ENCODE measurements around the gene ETS1. TPM values are rescaled to one million over a fixed set of nuclear protein-coding genes. Genes with fewer than 3 reads are reported as not detected.

The ETS1 gene
- total RNA-seq, 1 donor = 67.3 TPM

GRCh38 chr11:128624269-128625175, 37.2 kb upstream of the ETS1 start:
- H2AFZ ChIP-seq (ENCODE audit: low read length) = no peak overlapping the region
- H3K27me3 ChIP-seq (ENCODE audit: insufficient read depth, low read length) = no peaks in the 10 kb centered on the region
- no peak for TF ChIP-seq CTCF (IDR thresholded peaks at IDR 0.05; ENCODE audit: extremely low read depth, low read depth, low read length)
- H3K36me3 ChIP-seq (ENCODE audit: insufficient read depth, low read length) = no peaks in the 10 kb centered on the region
- no peaks in the 10 kb centered on the region for H3K79me2 ChIP-seq (ENCODE audit: insufficient read depth, low read length)
- H3K9me3 ChIP-seq (ENCODE audit: low read depth, low read length) = no peaks in the 10 kb centered on the region
- H3K4me3 ChIP-seq (ENCODE audit: insufficient read depth, low read length) = no peak overlapping the region
- H4K20me1 ChIP-seq (ENCODE audit: insufficient read depth, low read length) = no peaks in the 10 kb centered on the region
- DNase-seq (ENCODE audit: insufficient read length, low spot score, missing footprints) = no peak
- H3K4me2 ChIP-seq (ENCODE audit: insufficient read depth, low read length) = no peak overlapping the region
- H3K27ac ChIP-seq (ENCODE audit: low read depth, low read length) = no peak overlapping the region
- peaks cover 11% of the 10 kb centered on the region for H3K4me1 ChIP-seq (ENCODE audit: insufficient read depth, low read length)

GRCh38 chr11:128623091-128623490, 35.7 kb upstream of the ETS1 start:
- no peaks in the 10 kb centered on the region for H3K36me3 ChIP-seq (ENCODE audit: insufficient read depth, low read length)

GRCh38 chr11:128621601-128622501, 34.5 kb upstream of the ETS1 start:
- Histone ChIP-seq H4K20me1 (ENCODE audit: insufficient read depth, low read length) (no peaks in the 10 kb centered on the region), H3K79me2 (ENCODE audit: insufficient read depth, low read length) (no peaks in the 10 kb centered on the region), H3K36me3 (ENCODE audit: insufficient read depth, low read length) (no peaks in the 10 kb centered on the region), H3K4me2 (ENCODE audit: insufficient read depth, low read length) (peak overlapping the region; percentile 6), H3K4me1 (ENCODE audit: insufficient read depth, low read length) (peaks cover 11% of the 10 kb centered on the region), H2AFZ (ENCODE audit: low read length) (peak overlapping the region; percentile 33), H3K27me3 (ENCODE audit: insufficient read depth, low read length) (no peaks in the 10 kb centered on the region), H3K4me3 (ENCODE audit: insufficient read depth, low read length) (no peak overlapping the region), H3K9me3 (ENCODE audit: low read depth, low read length) (no peaks in the 10 kb centered on the region), H3K27ac (ENCODE audit: low read depth, low read length) (peak overlapping the region; percentile 75)
- DNase-seq (ENCODE audit: insufficient read length, low spot score, missing footprints) = peak; percentile 98
- no peak for TF ChIP-seq CTCF (IDR thresholded peaks at IDR 0.05; ENCODE audit: extremely low read depth, low read depth, low read length)

More at GRCh38 chr11:128623091-128623490, 35.7 kb upstream of the ETS1 start:
- Histone ChIP-seq H2AFZ (ENCODE audit: low read length) (no peak overlapping the region), H3K27ac (ENCODE audit: low read depth, low read length) (no peak overlapping the region), H3K4me2 (ENCODE audit: insufficient read depth, low read length) (no peak overlapping the region), H3K27me3 (ENCODE audit: insufficient read depth, low read length) (no peaks in the 10 kb centered on the region), H3K79me2 (ENCODE audit: insufficient read depth, low read length) (no peaks in the 10 kb centered on the region), H3K4me3 (ENCODE audit: insufficient read depth, low read length) (no peak overlapping the region), H4K20me1 (ENCODE audit: insufficient read depth, low read length) (no peaks in the 10 kb centered on the region), H3K4me1 (ENCODE audit: insufficient read depth, low read length) (peaks cover 11% of the 10 kb centered on the region), H3K9me3 (ENCODE audit: low read depth, low read length) (no peaks in the 10 kb centered on the region)
- DNase-seq (ENCODE audit: insufficient read length, low spot score, missing footprints) = no peak
- no peak for TF ChIP-seq CTCF (IDR thresholded peaks at IDR 0.05; ENCODE audit: extremely low read depth, low read depth, low read length)
